Stimulated activated CD8-positive, alpha-beta memory T cell treated with anti-CD3 and anti-CD28 coated beads, Interleukin-2, amount 100 ng/mL, for 1 hour (primary cell): ENCODE measurements around the gene KCNF1.

Source experiments
- DNase-seq, 2 donors: peaks; one replicate each; pipeline ENCODE4 v3.0.0-alpha.2; 2020; ENCODE audit warnings: low read depth in 2 of 2

Gene KCNF1

DNA sequence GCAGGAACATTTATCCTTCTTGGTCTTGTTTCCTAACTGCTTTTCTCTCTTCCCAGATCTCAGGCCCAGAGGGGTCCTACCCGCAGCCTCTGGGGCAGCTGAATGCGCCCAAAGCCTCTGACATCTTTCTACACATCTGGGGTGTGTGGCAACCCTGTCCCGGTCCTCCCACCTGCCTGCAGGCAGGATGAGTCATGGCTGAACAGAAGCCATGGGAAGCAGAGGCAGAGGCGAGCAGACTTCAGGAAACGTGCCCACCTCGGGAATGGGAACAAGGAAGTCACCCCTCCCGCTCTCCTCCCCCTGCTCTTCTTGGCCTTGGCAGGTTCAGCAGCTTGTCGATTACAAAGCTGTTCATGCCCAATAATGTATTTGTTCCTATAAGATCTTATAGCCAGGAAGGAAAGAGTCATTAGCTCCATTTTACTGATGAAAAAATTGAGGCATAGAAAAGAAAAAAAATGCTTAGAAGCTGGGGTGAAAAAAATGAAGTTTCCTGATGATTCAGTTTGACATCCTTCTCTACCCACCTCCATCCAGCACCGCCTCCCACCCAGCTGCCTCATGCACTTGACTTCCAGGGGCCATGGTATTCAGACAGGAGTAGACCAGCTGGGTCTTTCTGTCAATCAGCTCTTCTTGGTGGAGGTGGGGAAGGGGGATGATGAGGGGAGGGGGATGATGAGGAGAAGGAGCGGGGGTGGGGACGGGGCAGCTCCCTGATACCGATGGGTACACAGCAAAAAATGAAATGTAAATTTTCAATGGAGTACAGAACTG, 10.4 kb upstream of the KCNF1 start:
- DNase-seq, result no peak

DNA sequence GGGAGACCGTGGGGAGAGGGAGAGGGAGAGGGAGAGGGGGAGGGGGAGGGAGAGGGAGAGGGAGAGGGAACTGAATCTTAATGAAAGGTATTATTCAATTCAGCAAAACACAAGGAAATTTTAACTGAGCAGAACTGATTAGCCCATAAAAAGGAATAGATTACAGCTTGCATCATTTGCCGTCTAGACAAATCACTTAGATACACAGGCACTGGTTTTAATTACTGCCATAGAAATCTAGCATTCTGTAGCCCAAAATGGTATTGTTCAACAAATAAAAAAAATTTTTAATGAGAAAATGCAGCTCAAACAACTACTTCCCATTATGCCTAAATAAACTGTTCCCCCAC, 7.9 kb upstream of the KCNF1 start:
- DNase-seq, result no peak

DNA sequence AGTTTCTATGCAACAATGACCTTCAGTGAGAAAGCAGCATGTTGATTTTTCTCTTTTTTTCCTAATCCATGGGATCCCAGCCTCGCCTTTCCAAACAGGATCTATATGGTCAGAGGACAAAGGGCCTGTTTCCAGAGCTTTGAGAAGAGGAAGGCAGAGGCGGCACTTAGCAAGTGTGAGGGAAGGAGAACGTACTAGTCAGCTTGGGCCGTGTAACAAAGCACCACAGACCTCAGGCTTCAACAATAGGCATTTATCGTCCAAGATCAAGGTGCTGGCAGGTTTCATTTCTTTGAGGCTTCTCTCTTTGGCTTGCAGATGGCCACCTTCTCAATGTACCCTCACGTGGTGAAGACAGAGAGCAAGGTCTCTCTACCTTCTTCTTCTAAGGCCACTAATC, 7.3 kb upstream of the KCNF1 start:
- DNase-seq, result no peak

DNA sequence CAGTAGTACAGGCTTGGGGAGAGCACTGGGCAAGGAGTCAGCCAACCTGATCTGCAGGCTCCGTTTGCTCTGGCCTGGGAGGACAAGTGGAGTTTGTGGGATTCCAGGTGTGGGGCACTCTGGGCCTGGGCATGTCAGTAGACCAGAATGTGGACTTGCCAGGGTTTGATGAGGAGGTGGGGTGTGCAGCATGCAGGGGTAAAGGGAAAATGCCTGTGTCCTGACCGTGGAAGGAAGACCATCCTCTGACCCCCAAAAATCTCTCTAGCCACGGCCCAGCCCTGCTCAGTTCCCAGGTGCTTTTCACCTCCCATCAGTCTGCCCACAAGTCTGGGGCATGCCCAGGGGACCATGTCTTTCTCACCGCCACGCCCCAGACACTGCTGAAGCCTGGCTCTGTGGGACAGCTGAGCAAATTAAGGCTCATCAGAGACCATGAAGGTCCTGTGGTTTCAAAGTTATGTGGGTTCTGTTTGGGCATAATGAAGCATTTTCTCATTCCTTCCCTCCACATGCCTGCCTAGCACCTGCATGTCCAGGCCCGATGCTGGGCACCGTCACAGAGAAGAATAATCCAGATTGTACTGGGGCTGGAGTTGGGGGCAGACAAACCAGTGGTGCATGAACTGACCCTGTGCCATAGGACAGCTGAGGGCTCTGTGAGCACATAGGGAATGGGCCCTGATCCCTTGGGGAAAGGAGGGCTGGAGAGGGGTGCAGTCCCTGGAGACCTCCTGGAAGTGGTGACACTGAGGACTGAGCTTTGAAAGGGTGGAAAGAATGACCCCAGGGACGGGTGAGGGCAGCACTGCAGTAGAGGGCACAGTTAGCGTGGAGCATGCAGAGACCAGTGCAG, 6.5 kb upstream of the KCNF1 start:
- no peak for DNase-seq

DNA sequence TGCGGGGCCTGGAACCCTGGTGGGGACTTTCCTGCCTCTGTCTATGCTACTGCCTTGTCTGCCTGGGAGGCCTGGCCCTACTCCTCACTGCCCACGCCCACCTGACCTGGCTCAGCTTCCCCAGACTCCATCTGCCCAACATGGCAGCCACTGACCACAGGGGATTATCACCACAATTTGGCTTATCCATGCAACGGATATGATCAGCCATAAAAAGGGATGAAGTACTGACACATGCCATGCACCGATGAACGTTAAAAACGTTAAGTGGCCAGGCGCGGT, 5.9 kb upstream of the KCNF1 start:
- no peak for DNase-seq

DNA sequence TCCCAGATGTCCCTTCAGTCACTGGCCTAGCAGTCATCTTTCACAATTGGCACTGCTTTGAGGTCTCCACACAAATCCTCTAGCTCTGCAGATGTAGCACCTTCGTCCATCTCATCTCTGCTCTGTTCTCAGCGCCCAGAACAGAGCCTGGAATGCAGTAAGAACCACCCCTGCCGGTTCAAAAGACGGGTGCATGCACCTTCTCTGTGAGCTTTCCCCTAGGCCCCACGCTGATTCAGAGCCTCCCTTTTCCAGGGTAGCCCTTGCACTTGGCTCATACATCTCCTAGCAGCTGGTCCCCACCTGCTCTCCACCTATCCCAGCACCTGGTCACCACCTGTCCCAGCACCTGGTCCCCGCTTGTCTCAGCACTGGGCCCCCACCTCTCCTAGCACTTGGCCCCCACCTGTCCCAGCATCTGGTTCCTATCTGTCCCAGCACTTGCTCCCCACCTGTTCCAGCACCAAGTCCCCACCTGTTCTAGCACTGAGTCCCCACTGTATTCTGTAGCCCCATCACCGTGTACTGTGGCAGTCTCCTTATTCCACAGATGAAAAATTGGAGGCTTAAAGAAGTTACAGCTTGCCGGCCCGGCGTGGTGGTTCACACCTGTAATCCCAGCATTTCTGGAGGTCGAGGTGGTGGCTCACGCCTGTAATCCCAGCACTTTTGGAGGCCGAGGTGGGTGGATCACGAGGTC, 4.7 kb upstream of the KCNF1 start:
- DNase-seq, result no peak

DNA sequence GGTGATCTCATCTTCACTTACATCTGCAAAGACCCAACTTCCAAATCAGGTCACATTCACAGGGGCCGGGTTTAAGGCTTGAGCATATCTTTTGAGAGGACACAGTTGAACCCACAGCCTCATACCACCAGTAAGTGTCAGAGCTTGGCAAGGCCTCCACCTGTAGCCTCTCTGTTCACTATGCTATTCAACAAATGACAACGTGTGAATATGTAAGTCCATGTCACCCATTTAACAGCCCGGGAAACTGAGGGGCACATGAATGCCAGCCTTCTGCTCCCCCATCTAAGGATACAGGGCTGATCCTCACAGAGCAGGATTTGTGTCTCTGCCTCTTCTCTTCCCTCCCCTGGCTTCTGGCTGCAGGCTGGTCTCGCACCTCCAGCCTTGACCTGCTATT, 3.5 kb upstream of the KCNF1 start:
- DNase-seq, result no peak

DNA sequence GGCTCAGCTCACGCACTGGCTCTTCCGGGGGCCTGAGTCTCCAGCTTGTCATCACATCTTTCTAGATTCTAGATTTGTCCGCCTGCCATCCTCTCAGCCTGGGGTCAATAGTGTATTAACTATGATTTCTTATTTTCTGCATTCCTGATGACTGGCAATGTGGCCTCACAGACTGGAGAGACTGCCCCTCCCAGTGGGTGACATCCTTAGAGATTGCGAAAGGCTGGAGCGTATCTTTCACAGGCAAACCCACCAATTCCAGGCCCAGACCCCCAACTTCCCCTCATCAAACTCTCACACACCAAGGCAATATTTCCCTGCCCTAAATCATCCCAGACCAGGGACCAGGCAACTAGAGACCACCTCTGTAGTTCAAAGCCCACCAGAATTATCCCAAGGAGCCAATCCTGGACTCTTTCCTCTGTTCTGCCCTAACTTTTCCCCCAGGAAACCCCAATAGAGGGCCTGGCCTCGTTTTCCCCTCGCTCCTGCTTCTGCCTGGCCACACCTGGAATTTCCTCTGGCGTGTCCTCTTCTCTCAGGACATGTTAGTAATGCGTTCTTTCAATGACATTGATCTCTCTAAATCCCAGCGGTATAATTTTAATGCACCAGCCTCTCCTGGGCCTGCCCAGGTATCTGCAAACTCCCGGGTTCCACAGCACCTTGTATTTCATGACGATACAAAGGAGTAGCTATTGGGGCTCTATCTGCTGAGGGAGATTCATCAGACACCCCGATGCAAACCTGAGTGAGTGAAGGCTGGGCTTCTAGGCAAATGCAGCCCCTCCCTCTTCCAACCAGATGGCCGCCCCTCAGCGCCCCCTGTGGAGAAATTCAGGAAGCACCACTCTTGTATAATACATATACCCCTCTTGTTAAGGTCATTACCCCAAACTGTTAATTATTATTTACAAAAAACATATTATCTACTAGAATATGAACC, 2.4 kb upstream of the KCNF1 start:
- no peak for DNase-seq

DNA sequence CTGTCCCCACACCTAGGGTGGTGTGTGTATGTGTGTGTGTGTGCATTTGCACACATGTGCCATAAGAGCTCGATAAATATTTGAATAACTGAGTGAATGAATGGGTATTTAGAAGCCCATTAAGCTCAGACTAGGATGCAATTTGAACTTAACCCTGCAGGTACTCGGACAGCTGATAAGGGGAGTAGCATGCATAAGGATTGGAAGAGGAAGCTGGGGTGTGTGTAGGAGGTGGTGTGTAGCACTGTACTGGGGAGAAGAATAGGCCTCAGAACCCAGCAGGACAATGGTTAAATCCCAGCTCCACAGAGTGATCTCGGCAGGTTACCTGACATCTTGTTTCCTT, 1.8 kb upstream of the KCNF1 start:
- DNase-seq, result no peak

DNA sequence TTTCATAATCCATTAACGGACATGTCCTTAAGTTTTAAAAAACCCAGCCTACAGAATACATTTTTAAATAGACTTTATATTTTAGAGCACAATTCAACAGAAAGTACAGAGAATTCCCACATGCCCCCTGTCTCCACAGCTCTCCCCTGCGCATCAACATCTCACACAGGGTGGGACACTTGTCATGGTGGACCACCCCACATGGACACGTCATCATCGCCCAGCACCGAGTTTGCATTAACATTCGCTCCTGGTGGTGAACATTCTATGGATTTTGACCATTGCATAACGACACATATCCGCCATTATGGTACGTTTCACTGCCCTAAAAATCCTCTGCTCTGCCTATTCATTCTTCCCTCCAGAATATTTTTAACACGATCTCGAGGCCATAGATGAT, 1.1 kb upstream of the KCNF1 start:
- no peak for DNase-seq

DNA sequence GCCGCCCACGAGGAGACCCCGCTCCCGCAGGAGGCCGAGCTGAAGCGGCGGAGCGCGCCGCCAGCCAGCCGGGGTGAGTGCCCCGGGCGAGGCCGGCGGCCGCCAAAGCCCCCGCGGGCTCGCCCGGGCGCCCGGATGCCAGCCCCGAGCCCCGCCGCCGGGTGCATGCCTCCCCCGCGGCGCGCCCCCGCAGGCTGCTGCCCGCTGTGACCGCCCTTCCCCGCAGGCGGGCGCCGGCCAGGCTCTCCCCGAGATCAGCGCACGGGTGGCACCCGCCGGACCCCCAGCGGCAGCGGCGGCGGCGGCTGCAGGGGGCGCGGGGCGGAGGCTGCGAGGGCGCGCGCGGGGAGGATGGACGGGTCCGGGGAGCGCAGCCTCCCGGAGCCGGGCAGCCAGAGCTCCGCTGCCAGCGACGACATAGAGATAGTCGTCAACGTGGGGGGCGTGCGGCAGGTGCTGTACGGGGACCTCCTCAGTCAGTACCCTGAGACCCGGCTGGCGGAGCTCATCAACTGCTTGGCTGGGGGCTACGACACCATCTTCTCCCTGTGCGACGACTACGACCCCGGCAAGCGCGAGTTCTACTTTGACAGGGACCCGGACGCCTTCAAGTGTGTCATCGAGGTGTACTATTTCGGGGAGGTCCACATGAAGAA, 470 bp downstream of the KCNF1 start:
- DNase-seq, result no peak

DNA sequence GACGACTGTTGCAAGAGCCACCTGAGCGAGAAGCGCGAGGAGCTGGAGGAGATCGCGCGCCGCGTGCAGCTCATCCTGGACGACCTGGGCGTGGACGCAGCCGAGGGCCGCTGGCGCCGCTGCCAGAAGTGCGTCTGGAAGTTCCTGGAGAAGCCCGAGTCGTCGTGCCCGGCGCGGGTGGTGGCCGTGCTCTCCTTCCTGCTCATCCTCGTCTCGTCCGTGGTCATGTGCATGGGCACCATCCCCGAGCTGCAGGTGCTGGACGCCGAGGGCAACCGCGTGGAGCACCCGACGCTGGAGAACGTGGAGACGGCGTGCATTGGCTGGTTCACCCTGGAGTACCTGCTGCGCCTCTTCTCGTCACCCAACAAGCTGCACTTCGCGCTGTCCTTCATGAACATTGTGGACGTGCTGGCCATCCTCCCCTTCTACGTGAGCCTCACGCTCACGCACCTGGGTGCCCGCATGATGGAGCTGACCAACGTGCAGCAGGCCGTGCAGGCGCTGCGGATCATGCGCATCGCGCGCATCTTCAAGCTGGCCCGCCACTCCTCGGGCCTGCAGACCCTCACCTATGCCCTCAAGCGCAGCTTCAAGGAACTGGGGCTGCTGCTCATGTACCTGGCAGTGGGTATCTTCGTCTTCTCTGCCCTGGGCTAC, 1.2 kb downstream of the KCNF1 start:
- DNase-seq, result no peak

DNA sequence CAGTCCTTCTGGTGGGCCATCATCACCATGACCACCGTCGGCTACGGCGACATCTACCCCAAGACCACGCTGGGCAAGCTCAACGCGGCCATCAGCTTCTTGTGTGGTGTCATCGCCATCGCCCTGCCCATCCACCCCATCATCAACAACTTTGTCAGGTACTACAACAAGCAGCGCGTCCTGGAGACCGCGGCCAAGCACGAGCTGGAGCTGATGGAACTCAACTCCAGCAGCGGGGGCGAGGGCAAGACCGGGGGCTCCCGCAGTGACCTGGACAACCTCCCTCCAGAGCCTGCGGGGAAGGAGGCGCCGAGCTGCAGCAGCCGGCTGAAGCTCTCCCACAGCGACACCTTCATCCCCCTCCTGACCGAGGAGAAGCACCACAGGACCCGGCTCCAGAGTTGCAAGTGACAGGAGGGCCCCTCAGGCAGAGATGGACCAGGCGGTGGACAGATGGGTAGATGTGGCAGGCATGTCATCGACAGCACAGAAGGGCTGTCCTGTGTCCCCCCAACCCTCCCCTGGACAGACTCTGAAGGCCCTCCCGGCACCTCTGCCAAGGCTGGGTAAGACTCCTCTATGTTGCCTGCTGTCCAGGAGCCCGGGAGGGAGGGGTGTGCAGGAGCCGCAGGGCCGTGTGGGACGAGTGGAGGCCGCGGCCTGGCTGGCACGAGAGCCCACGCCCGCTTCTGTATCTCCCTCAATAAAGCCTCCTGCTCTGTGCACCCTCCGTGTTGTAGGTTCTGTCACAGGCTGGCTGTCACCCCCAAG, 2.0 kb downstream of the KCNF1 start:
- no peak for DNase-seq

DNA sequence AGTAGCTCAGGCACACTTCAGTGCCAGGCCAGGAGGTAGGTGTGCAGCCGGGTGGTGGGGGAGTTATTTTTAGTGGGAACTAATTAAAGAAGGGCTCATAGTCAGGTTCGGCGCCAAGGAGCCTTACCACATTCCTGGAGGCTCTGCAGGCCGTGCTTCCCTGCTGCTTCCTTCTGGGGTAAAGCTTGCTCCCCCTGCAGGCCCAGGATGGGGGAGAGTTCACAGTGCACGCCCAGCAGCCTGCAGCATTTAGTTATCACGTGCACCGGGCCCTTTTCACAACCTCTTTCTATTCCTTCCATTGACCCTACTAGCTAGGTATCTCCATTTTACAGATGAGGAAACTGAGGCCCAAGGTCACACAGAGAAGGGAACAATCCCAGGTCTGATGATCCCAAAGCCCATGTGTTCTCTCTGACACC, 2.5 kb downstream of the KCNF1 start:
- no peak for DNase-seq

DNA sequence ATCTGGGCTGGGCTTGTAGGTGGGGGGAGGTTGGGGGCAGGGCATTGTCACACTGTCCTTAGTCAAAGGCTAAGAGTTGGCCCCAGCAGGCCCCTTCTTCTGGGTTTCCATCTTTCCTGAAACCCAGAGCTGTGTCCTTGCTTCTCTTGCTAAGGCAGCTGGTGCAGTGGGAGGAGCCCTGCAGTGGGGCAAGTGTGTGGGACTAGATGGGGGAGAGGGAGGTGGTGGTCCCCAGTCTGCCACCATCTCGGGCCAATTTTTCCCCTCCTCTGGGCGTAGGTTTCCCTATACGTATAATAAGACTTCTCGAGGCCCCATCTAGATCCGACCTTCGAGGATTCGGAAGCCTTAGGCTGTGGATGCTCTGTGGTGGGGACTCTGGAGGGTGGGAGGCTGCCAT, 3.5 kb downstream of the KCNF1 start:
- DNase-seq, result no peak

DNA sequence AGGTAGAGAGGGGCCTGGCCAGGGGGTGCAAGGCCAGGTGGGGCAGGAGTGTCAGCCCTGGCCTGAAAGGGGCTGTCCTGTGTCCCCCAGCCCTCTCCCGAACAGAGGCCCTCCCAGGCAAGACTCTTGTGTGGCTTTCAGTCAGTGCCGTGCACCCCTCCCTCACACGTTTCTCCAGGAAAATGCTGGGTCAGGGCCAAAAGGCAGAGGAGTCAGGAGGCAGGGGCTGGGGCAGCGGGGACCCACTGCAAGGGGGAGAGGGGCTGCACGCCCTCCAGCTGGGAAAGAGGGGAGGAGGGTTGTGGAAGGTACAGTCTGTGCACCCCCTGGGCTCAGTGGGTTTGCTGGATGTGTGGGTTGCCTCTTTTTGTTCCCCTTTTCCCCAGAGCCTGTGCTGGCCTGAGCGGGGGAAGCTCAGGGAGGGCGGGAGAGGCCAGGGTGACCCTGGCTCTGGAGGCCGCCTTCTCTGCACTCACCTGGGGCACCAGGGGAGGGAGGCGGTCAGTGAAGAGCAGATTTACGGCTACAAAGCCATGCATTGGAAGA, 4.1 kb downstream of the KCNF1 start:
- DNase-seq, result no peak

DNA sequence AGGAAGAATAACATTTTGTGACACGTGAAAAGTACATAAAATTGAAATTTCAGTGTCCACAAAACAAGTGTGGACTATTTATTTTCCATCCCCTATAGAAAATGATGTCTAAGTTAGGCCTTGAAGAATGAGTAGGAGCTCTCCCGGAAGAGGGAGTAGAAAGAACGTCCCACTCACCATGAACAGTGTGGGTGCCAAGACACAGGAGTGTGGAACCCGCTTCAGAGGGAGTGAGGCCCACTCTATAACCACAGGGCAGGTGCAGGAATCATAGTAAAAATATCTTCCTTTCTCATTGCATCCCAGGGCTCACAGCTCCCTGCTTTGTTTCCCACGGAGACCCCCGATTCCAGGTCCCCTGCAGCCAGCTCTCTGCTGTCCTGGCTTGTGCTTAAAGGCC, 5.2 kb downstream of the KCNF1 start:
- DNase-seq, result no peak

DNA sequence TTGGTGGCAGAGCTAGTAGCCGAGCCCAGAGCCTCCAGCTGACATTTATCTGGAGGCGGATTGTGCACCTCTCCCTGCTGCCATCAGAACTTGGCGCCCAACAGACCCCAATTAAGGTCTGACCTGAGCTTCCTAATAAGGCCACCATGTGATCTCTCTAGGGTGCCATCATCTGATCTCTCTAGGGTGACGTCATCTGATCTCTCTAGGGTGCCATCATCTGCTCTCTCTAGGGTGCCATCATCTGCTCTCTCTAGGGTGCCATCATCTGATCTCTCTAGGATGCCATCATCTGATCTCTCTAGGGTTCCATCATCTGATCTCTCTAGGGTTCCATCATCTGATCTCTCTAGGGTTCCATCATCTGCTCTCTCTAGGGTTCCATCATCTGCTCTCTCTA, 6.2 kb downstream of the KCNF1 start:
- no peak for DNase-seq

DNA sequence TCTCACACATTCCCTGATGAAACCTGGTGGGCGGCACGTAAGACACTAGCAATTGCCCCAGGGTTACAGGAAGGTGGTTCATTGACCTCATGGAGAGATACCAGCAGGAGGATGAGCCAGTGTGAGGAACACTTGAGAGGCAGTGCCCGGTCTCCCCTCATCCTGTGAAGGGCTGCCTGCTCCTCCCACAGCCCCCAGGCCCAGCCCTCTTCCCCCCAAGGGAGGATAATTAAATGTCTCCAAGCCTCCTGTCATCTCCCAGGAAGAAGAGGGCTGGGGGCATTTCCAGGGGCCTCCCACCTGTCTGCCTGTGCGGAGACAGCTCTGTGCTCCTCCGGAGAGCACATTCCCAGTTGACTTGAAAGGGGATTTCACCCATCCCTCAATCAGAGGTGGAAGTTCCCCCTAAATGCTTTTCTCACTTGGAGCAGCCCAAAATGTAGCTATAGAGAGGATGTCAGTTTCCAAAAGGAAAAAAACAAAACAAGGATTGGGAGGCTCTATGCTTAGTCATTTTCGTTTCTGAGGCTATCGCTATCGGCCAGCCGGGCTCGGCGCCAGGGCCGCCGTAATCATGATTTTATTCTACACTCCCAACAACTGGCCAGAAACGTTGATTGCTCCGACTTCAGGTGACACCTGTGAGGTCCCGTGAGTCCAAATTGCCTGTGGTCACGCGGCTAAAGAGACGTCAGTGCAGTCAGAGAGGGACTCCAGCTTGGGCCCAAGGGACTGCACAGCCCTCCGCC, 7.1 kb downstream of the KCNF1 start:
- no peak for DNase-seq
